HepG2 (cell line): ENCODE results near the gene BCAS1. TPM values are rescaled to one million over a fixed set of nuclear protein-coding genes. Genes with fewer than 3 reads are reported as not detected.

Experiments used
- ATAC-seq: fragments of 200-7000 bp; cut with Tn5 transposase; 3 replicates; pipeline ENCODE4 v1.9.1; 2020; ENCODE audit warnings: mild to moderate bottlenecking, moderate library complexity
- BruUV-seq: library from RNA; stranded (reverse); fragments of 400-500 nt; replicated peaks from 2 replicates; lab custom pipeline; 2021; lab: Mats Ljungman, UMichigan
- CTCF ChIA-PET: fragments of 300-600 bp; formaldehyde crosslinking; extraction: SDS; loops from one replicate; lab custom pipeline; 2021; ENCODE audit warnings: low total read pairs, inconsistent platforms, low intra/inter-chr PET ratio; lab: Yijun Ruan, JAX
- POLR2A ChIA-PET: fragments of 350-600 bp; sonication (Branson Sonifier 250); formaldehyde crosslinking; loops from one replicate; lab custom pipeline; 2020; ENCODE audit warnings: antibody characterized with exemption, inconsistent platforms; lab: Yijun Ruan, JAX
- DNase-seq: peaks from one replicate; pipeline ENCODE4 v3.0.0-alpha.2; 2015; ENCODE audit warnings: low spot score
- FAIRE-seq: peaks from 3 replicates; lab custom pipeline; 2011; peaks lifted over from hg19 to GRCh38; lab: Jason Lieb, UNC
- H2AFZ ChIP-seq: one replicate; pipeline ENCODE4 v1.6.1; 2011; ENCODE audit warnings: low read length, inconsistent platforms
- H3K27ac ChIP-seq: fragments of 300-600 bp; 3 replicates; pipeline ENCODE4 v1.8.0; 2011; ENCODE audit warnings: mixed run types, mild to moderate bottlenecking, mixed read lengths, low read length, inconsistent platforms; ENCODE audit not compliant: insufficient read depth; ENCODE audit errors: extremely low read length
- H3K27me3 ChIP-seq, 2 experiments: fragments of 200-600 bp in 1 of 2; 2 replicates in 1 of 2; 3 replicates in 1 of 2; pipeline versions ENCODE4 v1.6.0 to v1.8.0; 2011; ENCODE audit warnings: low read length in 2 of 2, mild to moderate bottlenecking in 2 of 2, moderate library complexity in 2 of 2, inconsistent platforms in 1 of 2; ENCODE audit not compliant: insufficient read depth in 2 of 2, control insufficient read depth in 1 of 2
- H3K36me3 ChIP-seq, 2 experiments: fragments of 200-600 bp in 1 of 2; replicated peaks in 1 of 2; 2 replicates in 1 of 2; 3 replicates in 1 of 2; pipeline versions ENCODE4 v1.5.1 to v1.8.0; 2011; ENCODE audit warnings: low read length in 2 of 2, inconsistent platforms in 1 of 2; ENCODE audit not compliant: insufficient read depth in 2 of 2, control insufficient read depth in 1 of 2
- H3K4me1 ChIP-seq: 2 replicates; pipeline ENCODE4 v1.5.1; 2012; ENCODE audit warnings: low read length, inconsistent platforms; ENCODE audit not compliant: insufficient read depth
- H3K4me2 ChIP-seq: 2 replicates; pipeline ENCODE4 v1.6.0; 2011; ENCODE audit warnings: low read depth, low read length, inconsistent platforms
- H3K4me3 ChIP-seq, 3 experiments: fragments of 200-600 bp in 1 of 3; sonication (generic), shearing (Covaris generic) in 1 of 3; replicated peaks in 1 of 3; 2 replicates each; pipeline ENCODE4 v1.5.1; 2011 to 2016; ENCODE audit warnings: low read length in 3 of 3, inconsistent platforms in 2 of 3, low read depth in 2 of 3, mild to moderate bottlenecking in 2 of 3, control low read depth in 1 of 3, mixed read lengths in 1 of 3; ENCODE audit not compliant: insufficient read depth in 1 of 3
- H3K79me2 ChIP-seq: one replicate; pipeline ENCODE4 v1.6.1; 2011; ENCODE audit warnings: low read length, inconsistent platforms; ENCODE audit not compliant: insufficient read depth
- H3K9ac ChIP-seq: 2 replicates; pipeline ENCODE4 v1.6.0; 2011; ENCODE audit warnings: mild to moderate bottlenecking, low read depth, low read length, inconsistent platforms; ENCODE audit not compliant: insufficient read depth
- H3K9me3 ChIP-seq: 2 replicates; pipeline ENCODE4 v1.5.1; 2012; ENCODE audit warnings: mild to moderate bottlenecking, low read length
- H4K20me1 ChIP-seq: 2 replicates; pipeline ENCODE4 v1.6.0; 2011; ENCODE audit warnings: inconsistent platforms, mild to moderate bottlenecking, low read length, moderate library complexity; ENCODE audit not compliant: insufficient read depth
- ARID2 ChIP-seq: sonication (generic); formaldehyde crosslinking; IDR thresholded peaks from 2 replicates; pipeline ENCODE4 v1.8.1; 2022; ENCODE audit warnings: mild to moderate bottlenecking, missing genetic modification reagents, borderline replicate concordance
- EHMT2 ChIP-seq: fragments of 200-600 bp; sonication (generic); IDR thresholded peaks from 2 replicates; pipeline ENCODE4 v1.7.0; 2017; ENCODE audit warnings: antibody characterized with exemption, low read depth, low read length, borderline replicate concordance
- HMG20B ChIP-seq: conservative IDR thresholded peaks from 2 replicates; pipeline ENCODE4 v1.6.1; 2016; ENCODE audit warnings: missing genetic modification reagents, missing compliant biosample characterization
- KDM3A ChIP-seq: IDR thresholded peaks from 2 replicates; pipeline ENCODE4 v1.6.1; 2018; ENCODE audit warnings: low read depth, missing compliant biosample characterization
- RBFOX2 ChIP-seq: fragments of 200-400 bp; formaldehyde crosslinking; IDR thresholded peaks from 2 replicates; pipeline ENCODE4 v1.6.1; 2017; ENCODE audit warnings: low read depth, mild to moderate bottlenecking, low read length
- ZFP82 ChIP-seq: sonication (generic); formaldehyde crosslinking; IDR thresholded peaks from 2 replicates; pipeline ENCODE4 v1.5.1; 2020; ENCODE audit warnings: mild to moderate bottlenecking, missing genetic modification reagents, borderline replicate concordance
- ZKSCAN8 ChIP-seq: IDR thresholded peaks from 2 replicates; pipeline ENCODE4 v1.6.1; 2016; ENCODE audit warnings: borderline replicate concordance, missing genetic modification reagents, missing compliant biosample characterization
- ZNF343 ChIP-seq: sonication (generic); formaldehyde crosslinking; IDR thresholded peaks from 2 replicates; pipeline ENCODE4 v1.4.0; 2020; ENCODE audit warnings: mild to moderate bottlenecking, missing genetic modification reagents
- ZNF761 ChIP-seq: sonication (generic); formaldehyde crosslinking; conservative IDR thresholded peaks from 2 replicates; pipeline ENCODE4 v1.4.0; 2020; ENCODE audit warnings: mild to moderate bottlenecking, missing genetic modification reagents
- ZNF878 ChIP-seq: sonication (generic); formaldehyde crosslinking; IDR thresholded peaks from 2 replicates; pipeline ENCODE4 v1.8.1; 2023; ENCODE audit warnings: mild to moderate bottlenecking, missing genetic modification reagents, moderate library complexity
- WGBS: methylation state at CpG from one replicate; pipeline ENCODE4 v1.1.6; 2017; ENCODE audit warnings: low lambda C conversion rate; 5-methylcytosine and 5-hydroxymethylcytosine counted together
- in situ Hi-C: cut with HindIII; loops from 2 replicates; pipeline ENCODE4 v1.10.0; 2017; ENCODE audit warnings: low pct_unique_long_range_greater_than_20kb; ENCODE audit not compliant: extremely low pct_ligation_motif_present
- intact Hi-C: fragments of 100-400 bp; cut with micrococcal nuclease; formaldehyde crosslinking; loops from one replicate; pipeline ENCODE4 v1.10.0; 2022; ENCODE audit not compliant: unreplicated experiment
- polyA plus RNA-seq, 8 experiments: library from polyadenylated mRNA; depleted of rRNA in 3 of 8; stranded (reverse) in 7 of 8; unstranded in 1 of 8; fragments of >200 nt; fragmentation: Illumina TruSeq in 4 of 8; extraction: Trizol in 4 of 8; gene quantifications; 2 replicates each; pipeline versions ENCODE4 v1.2.1 to v1.2.3, GENCODE V29; 2011 to 2016; ENCODE audit warnings: low read depth in 4 of 8, missing spikeins in 1 of 8, mixed read lengths in 1 of 8; ENCODE audit not compliant: insufficient read depth in 1 of 8
- total RNA-seq, 5 experiments: library from RNA; depleted of rRNA; stranded (reverse); fragments of >200 nt; fragmentation: Illumina TruSeq; extraction: Trizol; gene quantifications; 2 replicates each; pipeline ENCODE4 v1.2.3, GENCODE V29; 2016; ENCODE audit warnings: low read depth in 1 of 5
- TF ChIP-seq, protein P1 (sequence below): sonication (generic); formaldehyde crosslinking; IDR thresholded peaks from 2 replicates; pipeline ENCODE4 v1.4.0; 2020; ENCODE audit warnings: missing genetic modification reagents
- TF ChIP-seq, protein P2 (sequence below): sonication (generic); formaldehyde crosslinking; IDR thresholded peaks from 2 replicates; pipeline ENCODE4 v1.5.1; 2020; ENCODE audit warnings: mild to moderate bottlenecking, missing genetic modification reagents
- TF ChIP-seq, protein P3 (sequence below): sonication (generic); formaldehyde crosslinking; IDR thresholded peaks from 2 replicates; pipeline ENCODE4 v1.4.0; 2020; ENCODE audit warnings: missing genetic modification reagents, low read depth, mild to moderate bottlenecking, borderline replicate concordance
- TF ChIP-seq, protein P4 (sequence below): sonication (generic); formaldehyde crosslinking; IDR thresholded peaks from 2 replicates; pipeline ENCODE4 v1.4.0; 2020; ENCODE audit warnings: missing genetic modification reagents, borderline replicate concordance
- TF ChIP-seq, protein P5 (sequence below): sonication (generic); formaldehyde crosslinking; IDR thresholded peaks from 2 replicates; pipeline ENCODE4 v1.5.0; 2020; ENCODE audit warnings: missing genetic modification reagents

Gene BCAS1
- total and polyA plus RNA-seq, 2 of the 13 experiments (the other 11 are each of a cell fraction or from before 2014, with no cell fraction given): 0.55 to 0.91 TPM

DNA sequence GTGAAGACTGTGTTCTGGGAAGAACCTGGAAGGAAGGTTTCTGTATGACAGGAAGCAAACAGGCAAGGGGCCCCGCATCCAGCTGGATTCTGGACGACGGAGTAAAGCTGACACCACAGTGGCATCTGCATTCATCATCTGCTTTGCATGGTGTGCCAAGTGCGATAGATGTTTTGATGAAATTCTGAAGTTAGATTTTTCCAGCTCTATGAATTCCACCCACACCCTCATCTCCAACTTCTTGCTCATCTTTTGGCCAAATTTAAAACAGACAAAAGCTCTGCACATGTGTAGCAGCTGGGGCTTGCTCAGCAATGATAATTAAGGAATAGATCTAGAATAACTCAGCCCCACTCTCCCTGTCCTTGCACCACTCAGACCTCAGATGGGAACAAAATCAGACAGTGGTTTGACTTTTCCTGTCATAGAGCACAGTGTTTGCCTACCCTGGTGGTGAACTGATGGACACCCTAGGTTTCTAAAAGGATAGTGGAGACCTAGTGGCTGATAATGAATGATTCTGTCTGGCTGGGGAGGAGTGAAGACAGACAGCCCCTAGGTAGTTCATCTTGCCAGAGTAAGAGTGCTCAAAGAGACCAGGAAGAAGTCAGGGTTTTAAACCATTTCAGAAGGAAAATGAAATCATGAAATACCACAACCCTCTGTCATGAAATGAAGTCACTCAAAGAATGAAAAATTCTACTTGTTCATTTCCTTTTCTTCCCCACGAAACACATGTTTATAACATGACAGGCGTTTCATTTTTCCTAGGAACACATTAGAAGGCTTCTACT is 85.8 kb downstream of the BCAS1 start:
- H4K20me1 ChIP-seq: no peaks in the 10 kb centered on the region
- H3K4me3 ChIP-seq: no peak overlapping the region
- H3K36me3 ChIP-seq: no peaks in the 10 kb centered on the region
- H3K9ac ChIP-seq: no peak overlapping the region
- no peak for FAIRE-seq
- intact Hi-C loops: no loop called here
- in situ Hi-C loops: no loop called here
- H3K4me2 ChIP-seq: no peak overlapping the region
- DNase-seq: no peak
- ATAC-seq: no peak
- H3K27ac ChIP-seq: no peak overlapping the region
- no peaks in the 10 kb centered on the region for H3K27me3 ChIP-seq
- CTCF ChIA-PET: no interaction called here
- no TSS peak for BruUV-seq
- H3K79me2 ChIP-seq: no peaks in the 10 kb centered on the region
- WGBS: 72% methylated on average over 6 of the region's 6 CpGs
- H2AFZ ChIP-seq: no peak overlapping the region
- H3K4me1 ChIP-seq: no peaks in the 10 kb centered on the region
- POLR2A ChIA-PET: no interaction called here
- no peaks in the 10 kb centered on the region for H3K9me3 ChIP-seq
- no peak for TF ChIP-seq ZKSCAN8
- no peak for TF ChIP-seq ARID2
- TF ChIP-seq, protein P1, sequence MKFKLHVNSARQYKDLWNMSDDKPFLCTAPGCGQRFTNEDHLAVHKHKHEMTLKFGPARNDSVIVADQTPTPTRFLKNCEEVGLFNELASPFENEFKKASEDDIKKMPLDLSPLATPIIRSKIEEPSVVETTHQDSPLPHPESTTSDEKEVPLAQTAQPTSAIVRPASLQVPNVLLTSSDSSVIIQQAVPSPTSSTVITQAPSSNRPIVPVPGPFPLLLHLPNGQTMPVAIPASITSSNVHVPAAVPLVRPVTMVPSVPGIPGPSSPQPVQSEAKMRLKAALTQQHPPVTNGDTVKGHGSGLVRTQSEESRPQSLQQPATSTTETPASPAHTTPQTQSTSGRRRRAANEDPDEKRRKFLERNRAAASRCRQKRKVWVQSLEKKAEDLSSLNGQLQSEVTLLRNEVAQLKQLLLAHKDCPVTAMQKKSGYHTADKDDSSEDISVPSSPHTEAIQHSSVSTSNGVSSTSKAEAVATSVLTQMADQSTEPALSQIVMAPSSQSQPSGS (CRISPR knock-in tag): no peak
- TF ChIP-seq, protein P2, sequence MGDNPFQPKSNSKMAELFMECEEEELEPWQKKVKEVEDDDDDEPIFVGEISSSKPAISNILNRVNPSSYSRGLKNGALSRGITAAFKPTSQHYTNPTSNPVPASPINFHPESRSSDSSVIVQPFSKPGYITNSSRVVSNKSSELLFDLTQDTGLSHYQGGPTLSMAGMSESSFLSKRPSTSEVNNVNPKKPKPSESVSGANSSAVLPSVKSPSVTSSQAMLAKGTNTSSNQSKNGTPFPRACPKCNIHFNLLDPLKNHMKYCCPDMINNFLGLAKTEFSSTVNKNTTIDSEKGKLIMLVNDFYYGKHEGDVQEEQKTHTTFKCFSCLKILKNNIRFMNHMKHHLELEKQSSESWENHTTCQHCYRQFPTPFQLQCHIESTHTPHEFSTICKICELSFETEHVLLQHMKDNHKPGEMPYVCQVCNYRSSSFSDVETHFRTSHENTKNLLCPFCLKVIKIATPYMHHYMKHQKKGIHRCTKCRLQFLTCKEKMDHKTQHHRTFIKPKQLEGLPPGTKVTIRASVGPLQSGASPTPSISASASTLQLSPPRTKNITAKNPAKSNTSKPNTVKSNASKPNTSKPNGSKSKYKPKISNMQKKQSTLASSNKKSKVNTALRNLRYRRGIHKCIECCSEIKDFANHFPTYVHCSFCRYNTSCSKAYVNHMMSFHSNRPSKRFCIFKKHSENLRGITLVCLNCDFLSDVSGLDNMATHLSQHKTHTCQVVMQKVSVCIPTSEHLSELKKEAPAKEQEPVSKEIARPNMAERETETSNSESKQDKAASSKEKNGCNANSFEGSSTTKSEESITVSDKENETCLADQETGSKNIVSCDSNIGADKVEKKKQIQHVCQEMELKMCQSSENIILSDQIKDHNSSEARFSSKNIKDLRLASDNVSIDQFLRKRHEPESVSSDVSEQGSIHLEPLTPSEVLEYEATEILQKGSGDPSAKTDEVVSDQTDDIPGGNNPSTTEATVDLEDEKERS: no peak
- no peak for TF ChIP-seq HMG20B (CRISPR knock-in tag)
- TF ChIP-seq ZNF761 (CRISPR knock-in tag): no peak
- TF ChIP-seq, protein P3, sequence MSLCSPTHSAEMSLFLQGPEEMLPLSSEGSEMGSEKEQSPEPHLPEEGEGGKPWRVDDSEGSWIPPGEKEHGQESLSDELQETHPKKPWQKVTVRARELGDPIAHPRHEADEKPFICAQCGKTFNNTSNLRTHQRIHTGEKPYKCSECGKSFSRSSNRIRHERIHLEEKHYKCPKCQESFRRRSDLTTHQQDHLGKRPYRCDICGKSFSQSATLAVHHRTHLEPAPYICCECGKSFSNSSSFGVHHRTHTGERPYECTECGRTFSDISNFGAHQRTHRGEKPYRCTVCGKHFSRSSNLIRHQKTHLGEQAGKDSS (CRISPR knock-in tag): no peak
- TF ChIP-seq, protein P4, sequence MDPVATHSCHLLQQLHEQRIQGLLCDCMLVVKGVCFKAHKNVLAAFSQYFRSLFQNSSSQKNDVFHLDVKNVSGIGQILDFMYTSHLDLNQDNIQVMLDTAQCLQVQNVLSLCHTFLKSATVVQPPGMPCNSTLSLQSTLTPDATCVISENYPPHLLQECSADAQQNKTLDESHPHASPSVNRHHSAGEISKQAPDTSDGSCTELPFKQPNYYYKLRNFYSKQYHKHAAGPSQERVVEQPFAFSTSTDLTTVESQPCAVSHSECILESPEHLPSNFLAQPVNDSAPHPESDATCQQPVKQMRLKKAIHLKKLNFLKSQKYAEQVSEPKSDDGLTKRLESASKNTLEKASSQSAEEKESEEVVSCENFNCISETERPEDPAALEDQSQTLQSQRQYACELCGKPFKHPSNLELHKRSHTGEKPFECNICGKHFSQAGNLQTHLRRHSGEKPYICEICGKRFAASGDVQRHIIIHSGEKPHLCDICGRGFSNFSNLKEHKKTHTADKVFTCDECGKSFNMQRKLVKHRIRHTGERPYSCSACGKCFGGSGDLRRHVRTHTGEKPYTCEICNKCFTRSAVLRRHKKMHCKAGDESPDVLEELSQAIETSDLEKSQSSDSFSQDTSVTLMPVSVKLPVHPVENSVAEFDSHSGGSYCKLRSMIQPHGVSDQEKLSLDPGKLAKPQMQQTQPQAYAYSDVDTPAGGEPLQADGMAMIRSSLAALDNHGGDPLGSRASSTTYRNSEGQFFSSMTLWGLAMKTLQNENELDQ: no peak
- no peak for TF ChIP-seq RBFOX2
- no peak for TF ChIP-seq KDM3A (CRISPR knock-in tag)
- TF ChIP-seq, protein P5, sequence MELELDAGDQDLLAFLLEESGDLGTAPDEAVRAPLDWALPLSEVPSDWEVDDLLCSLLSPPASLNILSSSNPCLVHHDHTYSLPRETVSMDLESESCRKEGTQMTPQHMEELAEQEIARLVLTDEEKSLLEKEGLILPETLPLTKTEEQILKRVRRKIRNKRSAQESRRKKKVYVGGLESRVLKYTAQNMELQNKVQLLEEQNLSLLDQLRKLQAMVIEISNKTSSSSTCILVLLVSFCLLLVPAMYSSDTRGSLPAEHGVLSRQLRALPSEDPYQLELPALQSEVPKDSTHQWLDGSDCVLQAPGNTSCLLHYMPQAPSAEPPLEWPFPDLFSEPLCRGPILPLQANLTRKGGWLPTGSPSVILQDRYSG (CRISPR knock-in tag): no peak
- no peak for TF ChIP-seq ZNF878
- no peak for TF ChIP-seq ZNF343 (CRISPR knock-in tag)
- no peak for TF ChIP-seq EHMT2
- no peak for TF ChIP-seq ZFP82 (CRISPR knock-in tag)
